K562 (cell line): ENCODE data around the gene HMGCL. TPM values are rescaled to one million over a fixed set of nuclear protein-coding genes. Genes with fewer than 3 reads are reported as not detected.
A peak's percentile ranks its signal among the peaks of the same experiment; 100 is the strongest.

ENCODE experiments used
- ATF1 ChIP-seq, 2 experiments: fragments of 450-650 bp in 1 of 2; IDR thresholded peaks; 2 replicates each; pipeline ENCODE4 v1.6.1; 2016; ENCODE audit warnings: missing compliant biosample characterization in 1 of 2, missing genetic modification characterization in 1 of 2
- DPF2 ChIP-seq: fragments of 450-650 bp; IDR thresholded peaks from 2 replicates; pipeline ENCODE4 v1.6.1; 2016
- FOXM1 ChIP-seq, 2 experiments: fragments of 450-650 bp in 1 of 2; sonication (generic) in 1 of 2; formaldehyde crosslinking in 1 of 2; IDR thresholded peaks; 2 replicates each; pipeline versions ENCODE4 v1.6.1 to v1.9.0; 2017 to 2022; ENCODE audit warnings: low read depth in 2 of 2, mild to moderate bottlenecking in 2 of 2, missing genetic modification reagents in 1 of 2, moderate library complexity in 1 of 2
- JUN ChIP-seq, 2 experiments: sonication (generic) in 1 of 2; formaldehyde crosslinking in 1 of 2; IDR thresholded peaks; 2 replicates each; pipeline versions ENCODE4 v1.6.1 to v1.8.0; 2012 to 2022; ENCODE audit warnings: borderline replicate concordance in 2 of 2, mild to moderate bottlenecking in 2 of 2, improper control_type of control experiment in 1 of 2, low read depth in 1 of 2, low read length in 1 of 2, missing genetic modification reagents in 1 of 2
- KAT7 ChIP-seq: sonication (generic); formaldehyde crosslinking; IDR thresholded peaks from 2 replicates; pipeline ENCODE4 v1.8.0; 2022; ENCODE audit warnings: missing genetic modification reagents, mild to moderate bottlenecking, borderline replicate concordance
- KLF10 ChIP-seq: fragments of 250-450 bp; sonication (Bioruptor Pico); IDR thresholded peaks from 2 replicates; pipeline ENCODE4 v1.6.1; 2021; ENCODE audit warnings: matching md5 sums
- MECOM ChIP-seq: fragments of 250-450 bp; sonication (Bioruptor Pico); IDR thresholded peaks from 2 replicates; pipeline ENCODE4 v1.8.0; 2022; ENCODE audit warnings: inconsistent platforms
- PML ChIP-seq: IDR thresholded peaks from 2 replicates; pipeline ENCODE4 v1.6.1; 2012; ENCODE audit warnings: low read length, inconsistent platforms
- RBM17 ChIP-seq: fragments of 200-400 bp; formaldehyde crosslinking; IDR thresholded peaks from 2 replicates; pipeline ENCODE4 v1.6.1; 2017; ENCODE audit warnings: low read depth, mild to moderate bottlenecking, low read length, borderline replicate concordance
- TARDBP ChIP-seq: fragments of 450-650 bp; IDR thresholded peaks from 2 replicates; pipeline ENCODE4 v1.6.1; 2016
- TBP ChIP-seq: optimal IDR thresholded peaks from 2 replicates; pipeline ENCODE3; 2011; ENCODE audit warnings: low read depth, low read length, improper control_type of control experiment
- YBX1 ChIP-seq: fragments of 450-650 bp; IDR thresholded peaks from 2 replicates; pipeline ENCODE4 v1.7.1; 2016; ENCODE audit warnings: mild to moderate bottlenecking
- polyA plus RNA-seq, 8 experiments: library from polyadenylated mRNA; depleted of rRNA in 4 of 8; stranded (reverse) in 5 of 8; unstranded in 3 of 8; fragments of >200 nt; fragmentation: Nextera tagmentation in 2 of 8; fragmentation: Illumina TruSeq in 1 of 8; extraction: Ambion mirVana in 2 of 8; extraction: Trizol in 1 of 8; gene quantifications; 2 replicates each; pipeline versions ENCODE4 v1.2.1 to v1.2.3, GENCODE V29; 2011 to 2014; ENCODE audit warnings: inconsistent platforms in 1 of 8, missing spikeins in 1 of 8
- total RNA-seq, 7 experiments: library from RNA; depleted of rRNA in 6 of 7; stranded (reverse); fragments of >200 nt in 6 of 7; fragmentation: Illumina TruSeq in 2 of 7; extraction: Trizol in 2 of 7; gene quantifications; 2 replicates each; pipeline versions ENCODE4 v1.2.1 to v1.2.3, GENCODE V29; 2011 to 2021; ENCODE audit warnings: low replicate concordance in 1 of 7
- TF ChIP-seq, protein P1 (sequence below), 2 experiments: fragments of 450-650 bp in 1 of 2; sonication (generic) in 1 of 2; formaldehyde crosslinking in 1 of 2; IDR thresholded peaks in 1 of 2; conservative IDR thresholded peaks in 1 of 2; 2 replicates each; pipeline versions ENCODE4 v1.6.1 to v1.8.1; 2016 to 2023; ENCODE audit warnings: mild to moderate bottlenecking in 2 of 2, moderate library complexity in 2 of 2, inconsistent platforms in 1 of 2, missing genetic modification reagents in 1 of 2
- TF ChIP-seq, protein P2 (sequence below), 2 experiments: IDR thresholded peaks in 1 of 2; conservative IDR thresholded peaks in 1 of 2; 2 replicates each; pipeline ENCODE4 v1.6.1; 2016; ENCODE audit warnings: low read depth in 2 of 2, mild to moderate bottlenecking in 1 of 2, missing compliant biosample characterization in 1 of 2, missing genetic modification characterization in 1 of 2, moderate library complexity in 1 of 2
- TF ChIP-seq, protein P3 (sequence below): fragments of 250-450 bp; sonication (Bioruptor Pico); IDR thresholded peaks from 2 replicates; pipeline ENCODE4 v1.8.0; 2021; ENCODE audit warnings: moderate library complexity, mild to moderate bottlenecking, inconsistent platforms
- TF ChIP-seq, protein P4 (sequence below): fragments of 250-450 bp; sonication (Bioruptor Pico); IDR thresholded peaks from 2 replicates; pipeline ENCODE4 v1.5.0; 2020; ENCODE audit warnings: mild to moderate bottlenecking
- TF ChIP-seq, protein P5 (sequence below): fragments of 450-650 bp; formaldehyde crosslinking; IDR thresholded peaks from 2 replicates; pipeline ENCODE4 v1.4.0; 2022; ENCODE audit warnings: missing genetic modification characterization

Gene HMGCL
- total and polyA plus RNA-seq, 9 of the 15 experiments (the other 6 are each of a cell fraction or from before 2014, with no cell fraction given): 18.0 to 82.2 (median 24.2) TPM

DNA sequence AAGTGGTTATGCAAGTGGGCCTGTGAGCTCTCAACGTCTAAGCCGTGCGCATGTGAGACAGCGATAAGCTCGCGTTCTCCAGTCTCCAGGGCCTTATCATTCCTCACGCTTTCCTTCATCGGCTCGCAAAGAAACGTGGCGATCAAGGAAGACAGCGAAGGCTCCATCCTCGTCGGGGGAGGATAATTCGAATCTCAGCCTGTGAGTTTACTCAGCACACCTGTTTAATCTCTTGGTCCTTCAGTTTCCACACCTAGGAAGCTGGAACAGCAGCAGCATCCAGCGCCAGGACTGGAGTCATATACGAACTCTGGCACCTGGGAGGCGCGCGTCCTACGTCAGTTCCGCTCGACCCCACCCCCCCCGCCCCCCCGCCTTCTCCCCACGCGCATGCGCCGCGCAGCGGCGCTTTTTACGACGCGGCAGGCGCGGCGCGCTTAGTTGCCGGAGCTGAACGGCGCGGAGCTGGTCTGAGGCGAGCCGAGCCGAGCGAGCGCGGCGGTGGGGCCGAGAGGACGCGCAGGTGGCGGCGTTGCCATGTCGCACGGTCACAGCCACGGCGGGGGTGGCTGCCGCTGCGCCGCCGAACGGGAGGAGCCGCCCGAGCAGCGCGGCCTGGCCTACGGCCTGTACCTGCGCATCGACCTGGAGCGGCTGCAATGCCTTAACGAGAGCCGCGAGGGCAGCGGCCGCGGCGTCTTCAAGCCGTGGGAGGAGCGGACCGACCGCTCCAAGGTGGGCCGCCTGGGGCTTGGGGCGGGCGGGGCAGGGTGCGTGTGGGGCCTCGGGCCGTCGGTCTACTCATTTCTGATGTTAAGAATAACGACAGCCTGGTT lies 47.0 kb downstream of the HMGCL start, which contains the start of gene PITHD1 (continued):
- TF ChIP-seq JUN (IDR thresholded peaks at IDR 0.05; ENCODE audit: borderline replicate concordance, low read depth, low read length) (peak; percentile 55; the same call in 1 of the 2 replicates), JUN (CRISPR knock-in tag; IDR thresholded peaks at IDR 0.05; ENCODE audit: borderline replicate concordance) (no peak; the same call in 1 of the 2 replicates), KLF10 (CRISPR knock-in tag) (no peak), KAT7 (CRISPR knock-in tag) (peak; percentile 98), FOXM1 (IDR thresholded peaks at IDR 0.05; ENCODE audit: low read depth) (peak; percentile 79), FOXM1 (CRISPR knock-in tag; IDR thresholded peaks at IDR 0.05; ENCODE audit: low read depth) (no peak), RBM17 (no peak), TBP (peak; percentile 77), PML (peak; percentile 92), DPF2 (peak; percentile 98), MECOM (CRISPR knock-in tag) (no peak), TARDBP (peak; percentile 61; the same call in 1 of the 2 replicates), YBX1 (no peak), ATF1 (CRISPR knock-in tag; IDR thresholded peaks at IDR 0.05) (peak; percentile 83), ATF1 (tag; IDR thresholded peaks at IDR 0.05) (peak; percentile 97)
- TF ChIP-seq, protein P1, sequence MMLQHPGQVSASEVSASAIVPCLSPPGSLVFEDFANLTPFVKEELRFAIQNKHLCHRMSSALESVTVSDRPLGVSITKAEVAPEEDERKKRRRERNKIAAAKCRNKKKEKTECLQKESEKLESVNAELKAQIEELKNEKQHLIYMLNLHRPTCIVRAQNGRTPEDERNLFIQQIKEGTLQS (IDR thresholded peaks at IDR 0.05): peak; percentile 77
- TF ChIP-seq, protein P1 (CRISPR knock-in tag; conservative IDR thresholded peaks at IDR 0.05): peak; percentile 91
- TF ChIP-seq, protein P2, sequence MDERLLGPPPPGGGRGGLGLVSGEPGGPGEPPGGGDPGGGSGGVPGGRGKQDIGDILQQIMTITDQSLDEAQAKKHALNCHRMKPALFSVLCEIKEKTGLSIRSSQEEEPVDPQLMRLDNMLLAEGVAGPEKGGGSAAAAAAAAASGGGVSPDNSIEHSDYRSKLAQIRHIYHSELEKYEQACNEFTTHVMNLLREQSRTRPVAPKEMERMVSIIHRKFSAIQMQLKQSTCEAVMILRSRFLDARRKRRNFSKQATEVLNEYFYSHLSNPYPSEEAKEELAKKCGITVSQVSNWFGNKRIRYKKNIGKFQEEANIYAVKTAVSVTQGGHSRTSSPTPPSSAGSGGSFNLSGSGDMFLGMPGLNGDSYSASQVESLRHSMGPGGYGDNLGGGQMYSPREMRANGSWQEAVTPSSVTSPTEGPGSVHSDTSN (CRISPR knock-in tag; IDR thresholded peaks at IDR 0.05; ENCODE audit: low read depth): no peak
- TF ChIP-seq, protein P2 (tag; conservative IDR thresholded peaks at IDR 0.05; ENCODE audit: low read depth): peak; percentile 33
- TF ChIP-seq, protein P3, sequence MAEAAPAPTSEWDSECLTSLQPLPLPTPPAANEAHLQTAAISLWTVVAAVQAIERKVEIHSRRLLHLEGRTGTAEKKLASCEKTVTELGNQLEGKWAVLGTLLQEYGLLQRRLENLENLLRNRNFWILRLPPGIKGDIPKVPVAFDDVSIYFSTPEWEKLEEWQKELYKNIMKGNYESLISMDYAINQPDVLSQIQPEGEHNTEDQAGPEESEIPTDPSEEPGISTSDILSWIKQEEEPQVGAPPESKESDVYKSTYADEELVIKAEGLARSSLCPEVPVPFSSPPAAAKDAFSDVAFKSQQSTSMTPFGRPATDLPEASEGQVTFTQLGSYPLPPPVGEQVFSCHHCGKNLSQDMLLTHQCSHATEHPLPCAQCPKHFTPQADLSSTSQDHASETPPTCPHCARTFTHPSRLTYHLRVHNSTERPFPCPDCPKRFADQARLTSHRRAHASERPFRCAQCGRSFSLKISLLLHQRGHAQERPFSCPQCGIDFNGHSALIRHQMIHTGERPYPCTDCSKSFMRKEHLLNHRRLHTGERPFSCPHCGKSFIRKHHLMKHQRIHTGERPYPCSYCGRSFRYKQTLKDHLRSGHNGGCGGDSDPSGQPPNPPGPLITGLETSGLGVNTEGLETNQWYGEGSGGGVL (CRISPR knock-in tag): no peak
- TF ChIP-seq, protein P4, sequence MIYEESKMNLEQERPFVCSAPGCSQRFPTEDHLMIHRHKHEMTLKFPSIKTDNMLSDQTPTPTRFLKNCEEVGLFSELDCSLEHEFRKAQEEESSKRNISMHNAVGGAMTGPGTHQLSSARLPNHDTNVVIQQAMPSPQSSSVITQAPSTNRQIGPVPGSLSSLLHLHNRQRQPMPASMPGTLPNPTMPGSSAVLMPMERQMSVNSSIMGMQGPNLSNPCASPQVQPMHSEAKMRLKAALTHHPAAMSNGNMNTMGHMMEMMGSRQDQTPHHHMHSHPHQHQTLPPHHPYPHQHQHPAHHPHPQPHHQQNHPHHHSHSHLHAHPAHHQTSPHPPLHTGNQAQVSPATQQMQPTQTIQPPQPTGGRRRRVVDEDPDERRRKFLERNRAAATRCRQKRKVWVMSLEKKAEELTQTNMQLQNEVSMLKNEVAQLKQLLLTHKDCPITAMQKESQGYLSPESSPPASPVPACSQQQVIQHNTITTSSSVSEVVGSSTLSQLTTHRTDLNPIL: no peak
- TF ChIP-seq, protein P5, sequence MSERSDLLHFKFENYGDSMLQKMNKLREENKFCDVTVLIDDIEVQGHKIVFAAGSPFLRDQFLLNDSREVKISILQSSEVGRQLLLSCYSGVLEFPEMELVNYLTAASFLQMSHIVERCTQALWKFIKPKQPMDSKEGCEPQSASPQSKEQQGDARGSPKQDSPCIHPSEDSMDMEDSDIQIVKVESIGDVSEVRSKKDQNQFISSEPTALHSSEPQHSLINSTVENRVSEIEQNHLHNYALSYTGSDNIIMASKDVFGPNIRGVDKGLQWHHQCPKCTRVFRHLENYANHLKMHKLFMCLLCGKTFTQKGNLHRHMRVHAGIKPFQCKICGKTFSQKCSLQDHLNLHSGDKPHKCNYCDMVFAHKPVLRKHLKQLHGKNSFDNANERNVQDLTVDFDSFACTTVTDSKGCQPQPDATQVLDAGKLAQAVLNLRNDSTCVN (CRISPR knock-in tag): no peak
